ENCODE results near the gene SCAMP5. TPM values are rescaled to one million over a fixed set of nuclear protein-coding genes. Genes with fewer than 3 reads are reported as not detected.

SCAMP5 gene
- total and polyA plus RNA-seq, 2 of the 13 experiments (the other 11 are each of a cell fraction or from before 2014, with no cell fraction given), result 34.3 to 49.0 TPM

DNA sequence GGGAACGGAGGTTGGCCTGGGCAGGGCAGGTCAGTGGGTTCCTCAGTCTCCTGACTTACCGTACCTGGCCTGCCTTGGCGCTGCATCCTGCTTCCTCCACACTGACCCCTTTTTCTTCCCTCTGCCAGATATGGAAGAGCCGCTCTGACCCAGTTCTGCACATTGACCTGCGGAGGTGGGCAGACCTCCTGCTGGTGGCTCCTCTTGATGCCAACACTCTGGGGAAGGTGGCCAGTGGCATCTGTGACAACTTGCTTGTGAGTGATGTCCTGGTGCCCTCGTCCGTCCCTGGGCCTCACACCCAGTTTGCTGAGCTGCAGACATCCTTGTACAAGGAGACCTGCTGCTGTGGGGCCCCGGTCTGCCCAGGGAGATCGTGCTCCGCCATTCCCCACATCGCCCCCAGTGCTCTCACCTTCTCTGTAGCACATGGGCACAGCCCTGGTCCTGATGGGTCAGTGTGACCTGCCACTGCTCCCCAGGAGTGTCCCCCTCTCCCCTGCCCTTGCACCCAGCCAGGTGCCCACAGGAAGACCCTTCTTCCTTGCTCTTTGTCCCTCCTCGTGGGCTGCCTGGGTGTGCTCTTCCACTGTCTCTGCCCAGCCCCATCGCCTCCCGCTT, 49.0 kb downstream of the SCAMP5 start (continued):
- TF ChIP-seq, protein P1, sequence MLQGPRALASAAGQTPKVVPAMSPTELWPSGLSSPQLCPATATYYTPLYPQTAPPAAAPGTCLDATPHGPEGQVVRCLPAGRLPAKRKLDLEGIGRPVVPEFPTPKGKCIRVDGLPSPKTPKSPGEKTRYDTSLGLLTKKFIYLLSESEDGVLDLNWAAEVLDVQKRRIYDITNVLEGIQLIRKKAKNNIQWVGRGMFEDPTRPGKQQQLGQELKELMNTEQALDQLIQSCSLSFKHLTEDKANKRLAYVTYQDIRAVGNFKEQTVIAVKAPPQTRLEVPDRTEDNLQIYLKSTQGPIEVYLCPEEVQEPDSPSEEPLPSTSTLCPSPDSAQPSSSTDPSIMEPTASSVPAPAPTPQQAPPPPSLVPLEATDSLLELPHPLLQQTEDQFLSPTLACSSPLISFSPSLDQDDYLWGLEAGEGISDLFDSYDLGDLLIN (CRISPR knock-in tag; IDR thresholded peaks at IDR 0.05; ENCODE audit: borderline replicate concordance), result no peak
- TF ChIP-seq ZNF775 (CRISPR knock-in tag; IDR thresholded peaks at IDR 0.05; ENCODE audit: borderline replicate concordance) (no peak), HNRNPL (IDR thresholded peaks at IDR 0.05; ENCODE audit: low read depth, low read length) (no peak), TOPORS (CRISPR knock-in tag; IDR thresholded peaks at IDR 0.05) (no peak), PRPF4 (IDR thresholded peaks at IDR 0.05; ENCODE audit: low read depth, low read length, poor library complexity, severe bottlenecking) (no peak), DNMT1 (CRISPR knock-in tag; IDR thresholded peaks at IDR 0.05) (no peak), RBM39 (IDR thresholded peaks at IDR 0.05; ENCODE audit: low read depth, low read length, poor library complexity, severe bottlenecking) (no peak), ZNF850 (CRISPR knock-in tag; conservative IDR thresholded peaks at IDR 0.05) (no peak), BRCA1 (CRISPR knock-in tag; IDR thresholded peaks at IDR 0.05) (no peak), ATM (IDR thresholded peaks at IDR 0.05; ENCODE audit: borderline replicate concordance) (no peak), PRMT3 (CRISPR knock-in tag; IDR thresholded peaks at IDR 0.05; ENCODE audit: borderline replicate concordance, low read depth) (no peak), ZNF547 (CRISPR knock-in tag; IDR thresholded peaks at IDR 0.05) (no peak), REXO4 (CRISPR knock-in tag; IDR thresholded peaks at IDR 0.05; ENCODE audit: borderline replicate concordance) (no peak), ZMYM4 (CRISPR knock-in tag; IDR thresholded peaks at IDR 0.05) (no peak), HES4 (CRISPR knock-in tag; IDR thresholded peaks at IDR 0.05; ENCODE audit: borderline replicate concordance) (no peak)
- TF ChIP-seq, protein P2, sequence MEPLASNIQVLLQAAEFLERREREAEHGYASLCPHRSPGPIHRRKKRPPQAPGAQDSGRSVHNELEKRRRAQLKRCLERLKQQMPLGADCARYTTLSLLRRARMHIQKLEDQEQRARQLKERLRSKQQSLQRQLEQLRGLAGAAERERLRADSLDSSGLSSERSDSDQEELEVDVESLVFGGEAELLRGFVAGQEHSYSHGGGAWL (CRISPR knock-in tag; IDR thresholded peaks at IDR 0.05), result no peak
- TF ChIP-seq, protein P3, sequence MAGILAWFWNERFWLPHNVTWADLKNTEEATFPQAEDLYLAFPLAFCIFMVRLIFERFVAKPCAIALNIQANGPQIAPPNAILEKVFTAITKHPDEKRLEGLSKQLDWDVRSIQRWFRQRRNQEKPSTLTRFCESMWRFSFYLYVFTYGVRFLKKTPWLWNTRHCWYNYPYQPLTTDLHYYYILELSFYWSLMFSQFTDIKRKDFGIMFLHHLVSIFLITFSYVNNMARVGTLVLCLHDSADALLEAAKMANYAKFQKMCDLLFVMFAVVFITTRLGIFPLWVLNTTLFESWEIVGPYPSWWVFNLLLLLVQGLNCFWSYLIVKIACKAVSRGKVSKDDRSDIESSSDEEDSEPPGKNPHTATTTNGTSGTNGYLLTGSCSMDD (CRISPR knock-in tag; IDR thresholded peaks at IDR 0.05), result no peak
- TF ChIP-seq, protein P4, sequence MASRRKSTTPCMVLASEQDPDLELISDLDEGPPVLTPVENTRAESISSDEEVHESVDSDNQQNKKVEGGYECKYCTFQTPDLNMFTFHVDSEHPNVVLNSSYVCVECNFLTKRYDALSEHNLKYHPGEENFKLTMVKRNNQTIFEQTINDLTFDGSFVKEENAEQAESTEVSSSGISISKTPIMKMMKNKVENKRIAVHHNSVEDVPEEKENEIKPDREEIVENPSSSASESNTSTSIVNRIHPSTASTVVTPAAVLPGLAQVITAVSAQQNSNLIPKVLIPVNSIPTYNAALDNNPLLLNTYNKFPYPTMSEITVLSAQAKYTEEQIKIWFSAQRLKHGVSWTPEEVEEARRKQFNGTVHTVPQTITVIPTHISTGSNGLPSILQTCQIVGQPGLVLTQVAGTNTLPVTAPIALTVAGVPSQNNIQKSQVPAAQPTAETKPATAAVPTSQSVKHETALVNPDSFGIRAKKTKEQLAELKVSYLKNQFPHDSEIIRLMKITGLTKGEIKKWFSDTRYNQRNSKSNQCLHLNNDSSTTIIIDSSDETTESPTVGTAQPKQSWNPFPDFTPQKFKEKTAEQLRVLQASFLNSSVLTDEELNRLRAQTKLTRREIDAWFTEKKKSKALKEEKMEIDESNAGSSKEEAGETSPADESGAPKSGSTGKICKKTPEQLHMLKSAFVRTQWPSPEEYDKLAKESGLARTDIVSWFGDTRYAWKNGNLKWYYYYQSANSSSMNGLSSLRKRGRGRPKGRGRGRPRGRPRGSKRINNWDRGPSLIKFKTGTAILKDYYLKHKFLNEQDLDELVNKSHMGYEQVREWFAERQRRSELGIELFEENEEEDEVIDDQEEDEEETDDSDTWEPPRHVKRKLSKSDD (CRISPR knock-in tag; IDR thresholded peaks at IDR 0.05; ENCODE audit: low read depth), result no peak
- TF ChIP-seq, protein P5, sequence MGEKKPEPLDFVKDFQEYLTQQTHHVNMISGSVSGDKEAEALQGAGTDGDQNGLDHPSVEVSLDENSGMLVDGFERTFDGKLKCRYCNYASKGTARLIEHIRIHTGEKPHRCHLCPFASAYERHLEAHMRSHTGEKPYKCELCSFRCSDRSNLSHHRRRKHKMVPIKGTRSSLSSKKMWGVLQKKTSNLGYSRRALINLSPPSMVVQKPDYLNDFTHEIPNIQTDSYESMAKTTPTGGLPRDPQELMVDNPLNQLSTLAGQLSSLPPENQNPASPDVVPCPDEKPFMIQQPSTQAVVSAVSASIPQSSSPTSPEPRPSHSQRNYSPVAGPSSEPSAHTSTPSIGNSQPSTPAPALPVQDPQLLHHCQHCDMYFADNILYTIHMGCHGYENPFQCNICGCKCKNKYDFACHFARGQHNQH (CRISPR knock-in tag; IDR thresholded peaks at IDR 0.05), result no peak
- TF ChIP-seq, protein P6, sequence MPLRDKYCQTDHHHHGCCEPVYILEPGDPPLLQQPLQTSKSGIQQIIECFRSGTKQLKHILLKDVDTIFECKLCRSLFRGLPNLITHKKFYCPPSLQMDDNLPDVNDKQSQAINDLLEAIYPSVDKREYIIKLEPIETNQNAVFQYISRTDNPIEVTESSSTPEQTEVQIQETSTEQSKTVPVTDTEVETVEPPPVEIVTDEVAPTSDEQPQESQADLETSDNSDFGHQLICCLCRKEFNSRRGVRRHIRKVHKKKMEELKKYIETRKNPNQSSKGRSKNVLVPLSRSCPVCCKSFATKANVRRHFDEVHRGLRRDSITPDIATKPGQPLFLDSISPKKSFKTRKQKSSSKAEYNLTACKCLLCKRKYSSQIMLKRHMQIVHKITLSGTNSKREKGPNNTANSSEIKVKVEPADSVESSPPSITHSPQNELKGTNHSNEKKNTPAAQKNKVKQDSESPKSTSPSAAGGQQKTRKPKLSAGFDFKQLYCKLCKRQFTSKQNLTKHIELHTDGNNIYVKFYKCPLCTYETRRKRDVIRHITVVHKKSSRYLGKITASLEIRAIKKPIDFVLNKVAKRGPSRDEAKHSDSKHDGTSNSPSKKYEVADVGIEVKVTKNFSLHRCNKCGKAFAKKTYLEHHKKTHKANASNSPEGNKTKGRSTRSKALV (CRISPR knock-in tag; IDR thresholded peaks at IDR 0.05), result no peak

Measured in HepG2 (cell line).